HG03354 (cell line): ENCODE measurements around the gene ATXN7.
A peak's percentile ranks its signal among the peaks of the same experiment; 100 is the strongest.

Experiments
- ATAC-seq: cut with Tn5 transposase; IDR thresholded peaks from one replicate; pipeline ENCODE4 v1.9.1; 2021; ENCODE audit warnings: mild to moderate bottlenecking; ENCODE audit not compliant: unreplicated experiment, poor library complexity, severe bottlenecking

Gene ATXN7

GRCh38 chr3:63955830-63956545 lies 92.3 kb downstream of the ATXN7 start:
- ATAC-seq, result no peak

- no peak for ATAC-seq
Measured at GRCh38 chr3:63959146-63959545, 95.5 kb downstream of the ATXN7 start.

GRCh38 chr3:63960048-63960711 lies 96.5 kb downstream of the ATXN7 start:
- peak; percentile 40 for ATAC-seq

DNA sequence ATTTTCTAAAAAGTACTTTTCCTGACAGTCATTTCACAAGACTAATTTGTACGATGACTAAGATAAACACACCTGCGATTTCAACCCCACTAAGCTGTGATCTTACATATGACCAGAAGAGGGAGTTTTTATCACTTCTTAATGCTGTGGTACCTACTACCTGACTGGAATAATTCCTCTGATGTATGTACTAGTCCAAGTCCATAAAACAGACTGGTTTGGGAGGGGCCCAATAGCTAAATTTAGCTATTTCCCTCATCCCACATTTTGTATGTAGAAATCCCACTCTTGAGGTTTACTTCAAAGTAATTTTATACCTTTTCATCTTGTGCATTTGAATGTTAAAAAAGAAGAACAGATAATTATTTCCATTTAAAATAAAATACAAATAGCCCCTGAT lies 98.2 kb downstream of the ATXN7 start:
- ATAC-seq, result peak; percentile 87

DNA sequence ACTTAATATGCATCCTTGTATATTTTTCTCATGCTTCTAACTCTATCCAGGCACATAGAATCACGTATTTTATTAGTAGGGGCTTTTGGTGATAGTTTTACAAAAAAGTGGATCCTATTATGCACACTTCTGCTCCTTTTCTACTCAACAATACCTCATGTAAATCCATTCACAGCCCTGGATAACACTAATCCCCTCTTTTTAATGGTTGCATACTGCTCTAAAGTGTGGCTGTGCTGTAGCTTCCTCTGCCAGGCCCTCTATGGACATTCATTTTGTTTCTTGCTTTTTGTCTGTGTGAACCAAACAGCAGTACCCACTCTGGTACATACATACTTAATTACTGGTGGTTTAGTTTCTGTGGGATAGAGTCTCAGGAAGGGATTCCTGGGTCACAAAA lies 99.8 kb downstream of the ATXN7 start:
- no peak for ATAC-seq

DNA sequence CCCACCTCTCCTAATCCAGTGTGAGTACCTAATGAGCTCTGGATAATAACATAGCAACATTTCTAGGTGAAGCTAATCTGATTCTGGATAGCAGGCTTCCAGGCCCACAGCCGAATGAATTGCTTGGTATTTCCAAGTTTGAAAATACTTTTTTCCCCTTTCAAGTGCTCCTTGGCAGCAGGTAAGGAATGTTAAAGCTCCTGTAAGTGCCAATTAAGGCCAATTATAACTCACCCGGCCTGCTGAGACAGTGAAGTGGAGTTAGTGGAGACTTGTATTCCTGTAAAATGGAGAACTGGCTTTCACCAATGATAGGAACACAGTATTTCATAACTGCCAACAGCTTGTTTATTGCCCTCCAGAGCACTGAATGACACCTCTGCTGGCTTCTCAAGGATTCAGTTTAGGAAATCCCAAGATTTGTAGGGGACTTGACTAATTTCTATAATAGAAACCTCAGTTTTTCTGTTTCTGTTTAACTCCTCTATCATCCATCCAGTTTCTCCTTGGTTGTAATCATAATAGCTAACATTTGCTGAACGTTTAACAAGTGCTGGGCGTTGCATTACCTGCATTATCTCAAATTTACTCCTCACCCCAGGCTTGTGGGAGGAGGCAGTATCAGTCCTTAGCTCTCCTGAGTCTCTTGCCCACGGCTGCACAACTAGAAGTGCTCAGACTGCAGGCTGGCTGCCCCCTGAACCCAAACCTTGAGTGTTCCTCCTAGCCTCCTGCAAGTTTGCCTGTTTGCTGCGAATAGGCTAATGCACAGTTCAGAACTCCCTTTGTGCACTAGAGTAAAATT lies 101.2 kb downstream of the ATXN7 start:
- ATAC-seq, result no peak

- no peak for ATAC-seq
Measured at GRCh38 chr3:63966007-63966406, 102.3 kb downstream of the ATXN7 start.

DNA sequence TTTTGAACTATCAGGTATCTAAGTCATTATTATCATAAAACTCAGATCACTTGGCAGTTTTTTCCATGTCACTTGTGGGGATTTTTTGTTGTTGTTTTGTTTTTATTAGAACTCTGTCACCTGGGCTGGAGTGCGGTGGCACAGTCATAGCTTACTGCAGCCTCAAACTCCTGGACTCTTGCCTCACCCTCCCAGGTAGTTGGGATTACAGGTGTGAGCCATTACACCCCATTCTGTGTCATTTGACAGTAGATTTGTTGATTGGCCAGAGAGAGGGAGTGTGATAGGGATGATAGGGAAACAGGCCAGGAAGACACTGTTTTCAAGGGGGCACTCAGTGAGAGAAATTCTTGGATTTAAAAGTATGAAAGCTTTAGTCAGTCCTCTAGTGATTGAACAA lies 103.2 kb downstream of the ATXN7 start:
- ATAC-seq, result no peak

DNA sequence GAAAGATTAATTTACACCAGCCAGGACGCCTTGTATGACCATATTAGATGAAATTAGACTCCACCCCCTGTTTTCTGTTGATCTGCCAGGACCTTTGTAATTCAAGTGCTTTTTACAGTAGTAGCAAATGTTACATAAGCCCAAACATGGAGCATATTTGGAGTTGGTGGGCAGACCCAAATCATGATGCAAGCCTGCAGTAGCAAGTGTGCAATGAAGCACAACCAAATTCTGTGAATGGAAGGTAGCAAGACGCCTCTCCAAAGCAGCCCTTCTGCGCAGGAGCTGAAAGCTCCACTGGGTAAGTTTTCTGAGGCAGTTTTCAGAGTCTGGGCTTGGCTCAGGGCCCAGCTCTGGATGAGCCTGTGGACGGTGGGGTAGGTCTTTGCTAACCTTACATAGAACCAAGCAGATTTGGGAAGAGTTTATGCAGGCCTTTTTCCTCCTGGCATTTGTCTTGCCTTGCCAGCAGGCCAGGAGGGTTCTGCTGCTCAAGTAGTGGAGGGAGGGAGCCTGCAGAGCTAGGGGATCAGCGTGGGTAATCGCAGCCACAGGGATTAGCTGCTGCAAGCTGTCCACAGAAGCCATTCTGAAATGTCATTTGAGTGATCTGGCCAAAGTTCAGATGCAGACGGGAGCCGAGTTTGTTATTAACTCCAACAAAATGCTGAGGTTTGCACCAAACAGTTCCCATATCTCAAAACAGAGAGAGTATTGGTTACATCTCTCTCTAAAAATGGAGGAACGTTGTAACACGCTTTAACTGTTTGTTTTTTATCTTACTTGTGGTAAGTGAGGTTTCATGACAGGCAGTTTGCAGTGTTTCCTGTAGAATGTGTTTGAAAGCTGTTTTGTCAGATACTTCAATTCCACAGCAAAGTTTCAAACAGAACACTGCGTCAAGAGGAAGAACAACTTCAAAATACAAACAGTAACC lies 104.3 kb downstream of the ATXN7 start:
- ATAC-seq, result peak; percentile 66

GRCh38 chr3:63968612-63969350 lies 105.1 kb downstream of the ATXN7 start:
- ATAC-seq, result peak; percentile 36

GRCh38 chr3:63969876-63970275 lies 106.2 kb downstream of the ATXN7 start:
- no peak for ATAC-seq

DNA sequence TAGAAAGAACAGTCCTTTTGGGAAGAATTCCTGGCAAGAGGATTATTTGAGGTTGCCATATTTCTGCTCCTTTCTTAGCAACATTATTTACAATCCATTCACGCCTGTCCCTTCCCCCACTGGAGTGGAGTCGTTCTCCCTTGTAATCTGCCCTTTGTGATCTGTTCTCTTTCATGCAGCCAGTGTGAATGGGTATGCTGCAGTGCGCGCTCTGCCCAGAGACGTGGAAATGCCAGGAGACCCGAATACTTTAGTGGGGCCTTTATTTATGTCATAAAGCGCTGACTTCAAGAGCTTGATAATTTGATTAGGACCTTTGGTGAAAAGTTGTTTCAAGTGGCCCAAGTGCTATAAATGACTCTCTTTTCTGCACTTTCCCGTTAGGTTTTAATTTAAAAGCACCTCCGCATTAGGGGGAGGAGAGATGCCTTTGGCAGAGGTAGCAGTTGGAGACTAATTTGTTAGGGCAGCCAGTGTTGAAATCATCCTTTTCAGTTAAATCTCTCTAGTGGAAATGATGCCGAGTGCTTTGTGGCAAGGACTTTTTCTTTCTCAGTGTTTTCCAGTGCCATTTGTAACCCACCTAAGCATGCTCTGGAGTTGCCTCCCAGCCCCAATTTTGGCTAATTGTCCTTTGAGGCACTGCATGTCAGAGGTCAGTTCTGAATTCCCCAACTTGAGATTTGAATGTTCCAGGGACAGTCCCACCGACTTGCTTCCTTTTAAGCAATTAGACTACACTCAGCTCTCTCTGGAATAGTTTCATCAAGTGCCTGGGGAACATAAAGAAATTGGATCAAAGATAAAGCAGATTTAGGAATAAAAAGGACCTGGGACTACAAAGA lies 107.2 kb downstream of the ATXN7 start:
- ATAC-seq, result no peak

DNA sequence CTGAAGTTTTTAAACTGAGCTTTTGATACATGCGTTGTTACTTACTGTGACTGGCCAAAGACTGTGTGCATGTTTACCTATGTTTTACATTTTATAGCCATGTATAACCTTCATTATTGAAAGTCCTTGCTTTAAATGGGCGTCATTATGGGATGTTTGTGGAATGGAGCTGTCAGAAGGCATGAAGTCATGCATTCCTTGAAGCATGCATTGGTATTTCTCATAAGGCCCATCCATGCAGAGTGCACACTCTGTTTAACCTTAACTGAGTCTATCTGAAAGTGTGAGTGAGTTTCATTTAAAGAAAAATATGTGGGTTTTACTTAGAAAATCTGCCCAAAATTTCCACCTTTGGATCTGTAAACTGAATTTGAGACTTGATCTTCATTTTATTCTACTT lies 108.5 kb downstream of the ATXN7 start:
- ATAC-seq, result no peak

DNA sequence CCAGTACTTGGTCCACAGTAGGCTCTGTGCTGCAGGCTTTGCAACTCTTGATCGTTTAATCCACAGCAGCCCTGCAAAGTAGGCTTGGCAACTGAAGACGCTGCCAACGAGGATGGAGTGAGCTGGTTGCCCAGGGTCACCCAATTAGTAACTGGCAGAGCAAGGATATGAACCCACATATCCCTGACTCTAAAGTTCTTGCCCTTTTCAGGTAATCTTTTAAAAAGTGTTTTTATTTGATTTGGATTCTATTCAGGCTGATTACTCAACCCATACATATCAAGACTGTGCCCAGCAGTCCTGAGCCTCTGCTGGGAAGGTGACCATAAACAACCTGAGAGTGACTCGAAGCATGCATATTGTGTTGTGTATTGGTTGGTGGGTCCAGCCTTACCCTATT lies 109.3 kb downstream of the ATXN7 start:
- ATAC-seq, result no peak

- no peak for ATAC-seq
Measured at GRCh38 chr3:63973406-63973805, 109.7 kb downstream of the ATXN7 start.

GRCh38 chr3:63974451-63974850 lies 110.8 kb downstream of the ATXN7 start:
- no peak for ATAC-seq

DNA sequence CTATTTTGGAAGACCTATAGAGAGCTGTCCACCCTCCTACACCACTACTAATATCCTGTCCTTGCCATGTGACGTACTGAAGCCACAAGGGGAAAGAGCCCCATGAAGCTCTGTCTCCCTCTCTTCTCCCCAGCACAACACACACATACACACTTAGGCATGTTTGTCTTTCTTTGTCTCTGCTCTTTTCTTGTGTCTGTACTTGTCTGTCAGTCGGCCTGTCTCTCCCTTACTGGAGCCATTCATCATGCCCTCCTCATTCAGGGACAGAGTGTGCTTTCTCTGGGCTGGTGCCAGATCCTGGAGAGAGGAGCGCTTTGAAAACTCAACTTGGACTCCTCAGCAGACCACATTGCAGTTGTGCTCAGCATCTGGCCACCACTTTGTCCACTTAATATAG lies 112.1 kb downstream of the ATXN7 start:
- no peak for ATAC-seq

GRCh38 chr3:63976161-63976871 lies 112.6 kb downstream of the ATXN7 start:
- ATAC-seq, result no peak
